ENCODE measurements around the gene GAL3ST1.

GAL3ST1 gene

DNA sequence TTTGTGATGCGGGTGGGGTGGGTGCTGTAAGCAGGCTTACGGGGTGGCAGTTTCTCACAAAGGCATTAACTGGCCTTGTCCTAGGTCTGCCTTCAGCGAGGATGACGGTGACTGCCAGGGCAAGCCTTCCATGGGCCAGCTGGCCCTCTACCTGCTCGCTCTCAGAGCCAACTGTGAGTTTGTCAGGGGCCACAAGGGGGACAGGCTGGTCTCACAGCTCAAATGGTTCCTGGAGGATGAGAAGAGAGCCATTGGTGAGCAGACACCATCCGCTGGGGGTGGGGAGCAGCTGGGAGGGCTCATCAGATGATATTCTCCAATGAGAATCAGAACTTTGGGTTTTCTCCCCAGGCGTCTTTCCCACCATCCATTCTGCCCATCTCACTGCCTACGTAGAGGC lies 38.3 kb upstream of the GAL3ST1 start:
- H3K27me3 ChIP-seq (ENCODE audit: insufficient read depth, low read depth, severe bottlenecking): no peaks in the 10 kb centered on the region

DNA sequence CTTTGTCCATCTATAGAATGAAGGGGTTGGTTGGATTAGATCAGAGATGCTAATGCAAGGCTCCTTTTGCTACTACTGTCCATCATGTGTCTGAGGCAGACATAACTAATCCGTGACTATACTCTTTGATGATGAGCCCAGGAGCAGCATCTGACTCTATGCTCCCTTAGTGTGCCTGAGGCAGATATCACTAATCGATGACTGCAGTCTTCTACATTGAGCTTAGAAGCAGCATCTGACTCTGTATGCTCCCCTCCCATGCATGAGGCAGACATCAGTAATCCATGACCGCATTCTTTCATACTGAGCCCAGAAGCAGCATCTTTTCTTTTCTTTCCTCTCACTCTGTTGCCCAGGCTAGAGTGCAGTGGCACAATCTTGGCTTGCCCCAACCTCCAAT lies 36.7 kb upstream of the GAL3ST1 start:
- H3K4me3 ChIP-seq (ENCODE audit: low read depth, low read length): no peak overlapping the region
- H3K9me3 ChIP-seq (ENCODE audit: severe bottlenecking): no peaks in the 10 kb centered on the region
- TF ChIP-seq, protein P1, sequence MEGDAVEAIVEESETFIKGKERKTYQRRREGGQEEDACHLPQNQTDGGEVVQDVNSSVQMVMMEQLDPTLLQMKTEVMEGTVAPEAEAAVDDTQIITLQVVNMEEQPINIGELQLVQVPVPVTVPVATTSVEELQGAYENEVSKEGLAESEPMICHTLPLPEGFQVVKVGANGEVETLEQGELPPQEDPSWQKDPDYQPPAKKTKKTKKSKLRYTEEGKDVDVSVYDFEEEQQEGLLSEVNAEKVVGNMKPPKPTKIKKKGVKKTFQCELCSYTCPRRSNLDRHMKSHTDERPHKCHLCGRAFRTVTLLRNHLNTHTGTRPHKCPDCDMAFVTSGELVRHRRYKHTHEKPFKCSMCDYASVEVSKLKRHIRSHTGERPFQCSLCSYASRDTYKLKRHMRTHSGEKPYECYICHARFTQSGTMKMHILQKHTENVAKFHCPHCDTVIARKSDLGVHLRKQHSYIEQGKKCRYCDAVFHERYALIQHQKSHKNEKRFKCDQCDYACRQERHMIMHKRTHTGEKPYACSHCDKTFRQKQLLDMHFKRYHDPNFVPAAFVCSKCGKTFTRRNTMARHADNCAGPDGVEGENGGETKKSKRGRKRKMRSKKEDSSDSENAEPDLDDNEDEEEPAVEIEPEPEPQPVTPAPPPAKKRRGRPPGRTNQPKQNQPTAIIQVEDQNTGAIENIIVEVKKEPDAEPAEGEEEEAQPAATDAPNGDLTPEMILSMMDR (IDR thresholded peaks at IDR 0.05; ENCODE audit: low read depth, low read length): no peak
- no peaks in the 10 kb centered on the region for H3K27me3 ChIP-seq (ENCODE audit: insufficient read depth, low read depth, severe bottlenecking)
- H3K36me3 ChIP-seq: peaks cover 43% of the 10 kb centered on the region
- DNase-seq: no peak
- H3K27ac ChIP-seq: no peak overlapping the region

More for the DNA sequence above, 38.3 kb upstream of the GAL3ST1 start:
- Histone ChIP-seq H3K9me3 (ENCODE audit: severe bottlenecking) (no peaks in the 10 kb centered on the region), H3K27ac (no peak overlapping the region), H3K4me3 (ENCODE audit: low read depth, low read length) (no peak overlapping the region), H3K36me3 (peaks cover 52% of the 10 kb centered on the region)
- no peak for DNase-seq
- TF ChIP-seq, protein P1 (IDR thresholded peaks at IDR 0.05; ENCODE audit: low read depth, low read length): 0 out of 2 replicates have a peak, but pooled peaks have one; percentile 5

DNA sequence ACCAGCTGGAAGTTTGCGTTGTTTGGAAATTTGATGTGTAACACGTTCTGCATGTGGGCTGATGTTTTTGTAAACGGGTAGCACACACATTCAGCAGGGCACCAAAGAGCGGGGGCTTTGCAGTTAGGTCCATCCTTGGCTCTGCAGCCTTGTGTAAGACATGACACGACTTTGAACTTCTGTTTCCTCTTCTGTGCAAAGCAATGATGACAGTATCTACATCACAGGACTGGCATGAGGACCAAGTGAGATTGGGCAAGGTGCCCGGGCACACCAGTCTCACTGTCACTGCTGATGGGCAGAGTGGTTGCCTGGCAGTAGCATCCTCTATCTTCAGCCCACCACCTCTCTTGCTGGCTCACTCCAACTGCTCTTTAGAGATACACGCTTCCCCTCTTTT lies 35.8 kb upstream of the GAL3ST1 start:
- Histone ChIP-seq H3K9me3 (ENCODE audit: severe bottlenecking) (no peaks in the 10 kb centered on the region), H3K27ac (no peak overlapping the region), H3K36me3 (peaks cover 38% of the 10 kb centered on the region), H3K4me3 (ENCODE audit: low read depth, low read length) (no peak overlapping the region), H3K27me3 (ENCODE audit: insufficient read depth, low read depth, severe bottlenecking) (no peaks in the 10 kb centered on the region)
- DNase-seq: no peak
- TF ChIP-seq, protein P1 (IDR thresholded peaks at IDR 0.05; ENCODE audit: low read depth, low read length): no peak

DNA sequence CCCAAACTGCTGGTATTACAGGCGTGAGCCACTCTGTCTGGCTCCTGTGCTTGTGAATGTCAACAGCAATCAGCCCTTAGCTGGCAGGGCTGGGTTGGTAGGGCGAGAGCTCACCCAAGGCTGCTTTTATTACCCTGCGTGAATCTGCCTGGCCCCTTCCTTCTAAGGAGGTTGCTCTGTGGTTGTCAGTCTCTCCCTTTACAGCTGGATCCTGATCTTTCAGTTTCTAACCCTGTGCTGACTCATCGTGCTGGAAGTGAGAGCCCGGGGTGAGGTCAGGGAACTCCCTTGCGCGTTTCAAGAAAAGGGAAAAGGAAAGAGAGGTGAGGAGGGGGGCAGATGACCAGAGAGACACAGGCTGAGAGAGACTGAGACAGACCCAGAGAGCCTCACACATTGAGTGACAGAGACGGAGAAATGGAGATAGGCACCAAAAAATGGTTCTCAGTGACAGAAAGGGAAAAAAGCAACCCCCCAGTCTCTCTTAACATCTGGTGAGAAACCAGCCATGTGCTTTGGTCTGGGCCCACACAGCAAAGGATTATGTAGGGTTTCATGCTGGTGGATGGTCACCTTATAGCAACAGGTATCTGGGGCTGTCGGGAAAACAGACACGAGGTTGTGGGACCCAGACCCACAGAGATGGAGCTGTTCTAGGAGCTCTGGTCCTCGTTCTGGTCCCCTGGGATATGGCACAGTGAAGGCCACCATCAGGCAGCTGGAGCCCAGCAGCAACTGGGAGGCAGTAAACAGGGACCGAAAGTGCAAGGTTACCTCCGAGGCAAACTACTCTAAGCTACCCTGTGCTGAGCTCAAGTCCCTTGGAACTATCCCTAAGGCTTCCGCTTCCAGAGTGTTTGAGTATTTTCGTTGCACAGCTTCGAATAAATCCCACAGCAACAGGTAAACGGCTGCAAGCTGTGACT lies 35.1 kb upstream of the GAL3ST1 start:
- H3K36me3 ChIP-seq: peaks cover 33% of the 10 kb centered on the region
- TF ChIP-seq, protein P1 (IDR thresholded peaks at IDR 0.05; ENCODE audit: low read depth, low read length): no peak
- no peak overlapping the region for H3K4me3 ChIP-seq (ENCODE audit: low read depth, low read length)
- H3K27me3 ChIP-seq (ENCODE audit: insufficient read depth, low read depth, severe bottlenecking): no peaks in the 10 kb centered on the region
- H3K9me3 ChIP-seq (ENCODE audit: severe bottlenecking): no peaks in the 10 kb centered on the region
- DNase-seq: no peak
- no peak overlapping the region for H3K27ac ChIP-seq

DNA sequence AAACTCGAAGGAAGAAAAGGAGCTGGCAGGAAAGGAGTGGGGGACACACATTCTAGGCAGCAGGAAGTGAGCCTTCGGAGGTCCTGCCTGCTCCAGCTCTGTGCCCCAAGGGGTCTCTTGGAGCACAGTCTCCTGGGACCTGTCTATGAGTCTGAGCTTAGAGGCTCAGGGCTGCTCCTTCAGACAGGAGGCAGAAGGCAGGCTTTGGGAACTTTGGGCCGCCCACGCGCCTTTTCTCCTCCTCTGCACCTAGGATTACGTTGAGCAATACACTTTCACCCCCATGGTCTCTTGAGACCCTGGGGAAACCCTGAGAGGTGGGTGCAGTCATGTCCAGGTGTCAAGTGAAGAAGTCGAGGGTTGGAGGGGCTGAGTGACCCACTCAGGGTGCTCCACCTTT lies 33.5 kb upstream of the GAL3ST1 start:
- Histone ChIP-seq H3K27ac (peak overlapping the region; percentile 98), H3K4me3 (ENCODE audit: low read depth, low read length) (peak overlapping the region; percentile 54)

More for the DNA sequence above, 33.5 kb upstream of the GAL3ST1 start:
- Histone ChIP-seq H3K36me3 (peaks cover 26% of the 10 kb centered on the region), H3K9me3 (ENCODE audit: severe bottlenecking) (no peaks in the 10 kb centered on the region), H3K27me3 (ENCODE audit: insufficient read depth, low read depth, severe bottlenecking) (no peaks in the 10 kb centered on the region)
- TF ChIP-seq, protein P1 (IDR thresholded peaks at IDR 0.05; ENCODE audit: low read depth, low read length): no peak
- peak; percentile 19 for DNase-seq

All from WERI-Rb-1 (cell line).